BLaER1 treated with 17β-estradiol and CSF1 and Interleukin-3, amounts not matched to agents 10 nM and 100 nM (cell line): Measurements from ENCODE around the gene LPIN1.
A peak's percentile ranks its signal among the peaks of the same experiment; 100 is the strongest.

Experiments
- H3K27ac ChIP-seq, 11 experiments: shearing (Covaris generic); formaldehyde crosslinking; 2 replicates each; pipeline ENCODE4 v1.8.1; 2022
- H3K27me3 ChIP-seq, 11 experiments: shearing (Covaris generic); formaldehyde crosslinking; 2 replicates each; pipeline ENCODE4 v1.8.1; 2022
- H3K36me3 ChIP-seq, 11 experiments: shearing (Covaris generic); formaldehyde crosslinking; 2 replicates each; pipeline ENCODE4 v1.8.1; 2022
- H3K4me1 ChIP-seq, 10 experiments: shearing (Covaris generic); formaldehyde crosslinking; 2 replicates each; pipeline ENCODE4 v1.8.1; 2022
- H3K4me2 ChIP-seq, 11 experiments: shearing (Covaris generic); formaldehyde crosslinking; 2 replicates each; pipeline ENCODE4 v1.8.1; 2022
- H3K4me3 ChIP-seq, 10 experiments: shearing (Covaris generic); formaldehyde crosslinking; 2 replicates each; pipeline ENCODE4 v1.8.1; 2022
- H3K9ac ChIP-seq, 11 experiments: shearing (Covaris generic); formaldehyde crosslinking; 2 replicates each; pipeline ENCODE4 v1.8.1; 2022
- H3K9me3 ChIP-seq, 11 experiments: shearing (Covaris generic); formaldehyde crosslinking; replicated peaks in 1 of 11; 2 replicates each; pipeline ENCODE4 v1.8.1; 2022
- H4K20me1 ChIP-seq, 11 experiments: shearing (Covaris generic); formaldehyde crosslinking; 2 replicates each; pipeline ENCODE4 v1.8.1; 2022
- Cebpa-rat ChIP-seq, 11 experiments: shearing (Covaris generic); IDR thresholded peaks; 2 replicates each; pipeline ENCODE4 v1.8.1; 2022

The LPIN1 gene

DNA sequence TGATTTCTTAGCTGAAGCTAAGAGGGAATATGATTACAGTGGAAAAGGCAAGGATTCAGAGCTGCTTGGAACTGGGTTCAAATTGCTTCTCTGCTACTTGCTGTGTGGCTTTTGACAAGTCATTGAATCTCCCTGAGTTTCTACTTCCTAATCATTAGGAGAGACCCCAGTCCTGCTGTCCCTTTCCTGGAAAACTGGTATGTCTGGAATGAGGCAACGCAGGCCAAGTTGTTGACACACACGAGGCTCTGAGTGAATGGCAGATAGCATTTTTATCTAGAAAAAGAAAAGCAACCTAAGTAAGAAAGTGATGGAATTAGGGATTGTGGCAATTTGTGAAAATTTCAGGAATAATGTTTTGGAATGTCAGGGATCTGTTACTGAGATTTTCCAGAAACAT is 123.6 kb downstream of the LPIN1 start:
- Histone ChIP-seq H3K9me3 (peaks cover 0 to 5% (median 0%) of the 10 kb centered on the region in 11 experiments; a peak in 2 of 22 replicates), H3K36me3 (no peaks in the 10 kb centered on the region), H3K4me2 (no peak overlapping the region), H3K27ac (no peak overlapping the region), H3K9ac (no peak overlapping the region), H3K4me1 (peaks cover 9 to 21% (median 14%) of the 10 kb centered on the region in 10 experiments), H3K27me3 (peaks cover 0 to 13% (median 0%) of the 10 kb centered on the region in 11 experiments; a peak in 3 of 22 replicates), H4K20me1 (no peaks in the 10 kb centered on the region), H3K4me3 (no peak overlapping the region)
- TF ChIP-seq Cebpa-rat (IDR thresholded peaks at IDR 0.05): no peak

DNA sequence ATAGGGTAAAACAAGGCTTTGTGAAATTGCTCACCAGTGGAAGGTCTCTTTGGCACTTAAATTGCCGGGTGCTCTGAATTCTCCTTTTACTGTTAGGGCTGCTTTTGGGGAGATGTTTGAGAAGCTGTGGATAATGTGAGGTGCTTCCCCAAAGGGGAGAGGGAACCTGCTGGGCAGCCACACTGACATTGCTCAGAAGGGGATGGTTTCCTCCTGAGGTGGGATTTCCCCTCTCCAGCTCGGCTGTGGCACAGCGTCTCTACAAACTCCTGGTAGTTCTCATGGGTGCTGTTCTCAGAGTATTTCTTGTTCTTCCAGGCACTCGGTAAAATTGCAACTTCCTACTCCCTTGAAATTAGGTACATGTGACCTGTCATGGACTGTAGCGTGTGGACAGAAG is 124.2 kb downstream of the LPIN1 start:
- H3K4me3 ChIP-seq: no peak overlapping the region
- H3K4me2 ChIP-seq: no peak overlapping the region
- no peak for TF ChIP-seq Cebpa-rat (IDR thresholded peaks at IDR 0.05)
- no peaks in the 10 kb centered on the region for H3K36me3 ChIP-seq
- H3K27ac ChIP-seq: no peak overlapping the region
- no peak overlapping the region for H3K9ac ChIP-seq
- peaks cover 0 to 5% (median 0%) of the 10 kb centered on the region in 11 experiments; a peak in 2 of 22 replicates for H3K9me3 ChIP-seq
- H3K27me3 ChIP-seq: peaks cover 0 to 8% (median 0%) of the 10 kb centered on the region in 11 experiments; a peak in 2 of 22 replicates
- peaks cover 7 to 20% (median 12%) of the 10 kb centered on the region in 10 experiments for H3K4me1 ChIP-seq
- H4K20me1 ChIP-seq: no peaks in the 10 kb centered on the region

DNA sequence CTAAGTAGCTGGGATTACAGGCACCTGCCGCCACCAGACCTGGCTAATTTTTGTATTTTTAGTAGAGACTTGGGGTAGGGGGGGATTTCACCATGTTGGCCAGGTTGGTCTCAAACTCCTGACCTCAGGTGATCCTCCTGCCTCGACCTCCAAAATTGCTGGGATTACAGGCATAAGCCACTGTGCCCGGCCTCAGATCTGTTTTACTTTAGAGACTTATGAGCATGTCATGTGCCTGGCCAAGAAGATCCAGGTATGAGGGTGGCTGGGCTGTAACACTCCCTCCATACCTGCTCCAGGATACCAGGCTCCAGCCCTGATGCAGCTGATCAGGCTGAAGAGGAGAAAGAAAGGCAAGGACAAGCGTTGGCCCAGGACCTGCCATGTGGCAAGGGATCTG is 125.0 kb downstream of the LPIN1 start:
- H3K9me3 ChIP-seq: peaks cover 0 to 5% (median 0%) of the 10 kb centered on the region in 11 experiments; a peak in 2 of 22 replicates
- no peaks in the 10 kb centered on the region for H3K36me3 ChIP-seq
- H4K20me1 ChIP-seq: no peaks in the 10 kb centered on the region
- H3K4me3 ChIP-seq: no peak overlapping the region
- H3K4me2 ChIP-seq: no peak overlapping the region
- H3K27me3 ChIP-seq: no peaks in the 10 kb centered on the region; a peak in 1 of 22 replicates
- no peak for TF ChIP-seq Cebpa-rat (IDR thresholded peaks at IDR 0.05)
- H3K27ac ChIP-seq: no peak overlapping the region
- H3K4me1 ChIP-seq: peaks cover 0 to 16% (median 9%) of the 10 kb centered on the region in 10 experiments; a peak in 14 of 20 replicates
- no peak overlapping the region for H3K9ac ChIP-seq

DNA sequence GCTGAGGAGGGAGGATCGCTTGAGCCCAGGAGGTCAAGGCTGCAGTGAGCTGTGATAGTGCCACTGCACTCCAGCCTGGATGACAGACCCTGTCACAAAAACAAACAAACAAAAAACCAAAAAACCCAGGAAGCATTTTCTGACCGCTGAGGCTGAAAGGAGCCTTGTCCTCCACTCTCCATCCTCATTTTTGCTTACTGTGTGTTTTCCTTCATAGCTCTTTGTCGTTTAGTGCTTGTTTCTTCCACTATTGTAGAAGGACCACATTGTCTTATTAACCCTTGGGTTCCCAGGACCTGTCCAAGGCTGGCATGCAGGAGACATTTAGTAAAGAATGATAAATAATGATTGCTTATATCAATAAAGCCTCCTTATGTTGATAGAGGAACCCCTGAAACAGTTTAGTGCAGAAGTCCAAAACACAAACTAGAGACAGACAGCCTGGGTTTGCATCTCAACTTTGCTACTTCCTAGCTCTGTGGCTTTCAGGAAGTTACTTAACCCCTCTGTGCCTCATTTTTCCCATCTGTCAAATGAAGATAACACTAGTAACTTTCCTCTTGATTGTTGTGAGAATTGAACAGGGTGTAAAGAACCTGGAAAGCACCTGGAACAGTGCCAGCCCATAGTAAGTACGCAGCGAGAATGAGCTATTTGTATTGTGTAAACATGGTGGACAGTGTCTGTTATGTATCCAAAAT is 126.0 kb downstream of the LPIN1 start:
- Histone ChIP-seq H3K27me3 (no peaks in the 10 kb centered on the region), H3K4me1 (peaks cover 0 to 16% (median 8%) of the 10 kb centered on the region in 10 experiments; a peak in 12 of 20 replicates), H3K36me3 (no peaks in the 10 kb centered on the region), H3K27ac (no peak overlapping the region), H3K4me3 (no peak overlapping the region), H4K20me1 (no peaks in the 10 kb centered on the region), H3K9me3 (peaks cover 0 to 5% (median 0%) of the 10 kb centered on the region in 11 experiments; a peak in 2 of 22 replicates), H3K9ac (no peak overlapping the region), H3K4me2 (0 out of 22 replicates have a peak overlapping the region, but pooled peaks of 1 of the 11 experiments have one; percentile 23)
- TF ChIP-seq Cebpa-rat (IDR thresholded peaks at IDR 0.05): no peak

DNA sequence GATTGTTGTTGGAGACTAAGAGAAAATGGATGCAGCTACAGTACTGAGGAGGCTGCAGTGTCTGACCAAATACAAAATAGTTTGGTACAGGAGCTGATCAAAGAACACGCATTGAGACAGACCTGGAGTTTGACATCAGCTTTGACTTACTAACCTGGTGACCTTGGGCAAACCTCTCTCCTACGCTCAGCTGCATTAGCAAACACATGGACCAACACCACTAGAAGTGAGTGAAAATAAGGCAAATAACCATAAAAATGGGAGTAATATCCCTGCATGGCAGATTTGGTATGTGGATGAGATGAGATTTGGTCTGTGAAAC is 126.5 kb downstream of the LPIN1 start:
- Histone ChIP-seq H3K27ac (no peak overlapping the region), H3K4me3 (no peak overlapping the region), H3K4me2 (0 out of 22 replicates have a peak overlapping the region, but pooled peaks of 1 of the 11 experiments have one; percentile 23), H3K9ac (no peak overlapping the region), H3K36me3 (no peaks in the 10 kb centered on the region), H4K20me1 (no peaks in the 10 kb centered on the region), H3K27me3 (no peaks in the 10 kb centered on the region), H3K9me3 (peaks cover 0 to 2% (median 0%) of the 10 kb centered on the region in 11 experiments; a peak in 2 of 22 replicates), H3K4me1 (peaks cover 0 to 16% (median 8%) of the 10 kb centered on the region in 10 experiments; a peak in 13 of 20 replicates)
- no peak for TF ChIP-seq Cebpa-rat (IDR thresholded peaks at IDR 0.05)

DNA sequence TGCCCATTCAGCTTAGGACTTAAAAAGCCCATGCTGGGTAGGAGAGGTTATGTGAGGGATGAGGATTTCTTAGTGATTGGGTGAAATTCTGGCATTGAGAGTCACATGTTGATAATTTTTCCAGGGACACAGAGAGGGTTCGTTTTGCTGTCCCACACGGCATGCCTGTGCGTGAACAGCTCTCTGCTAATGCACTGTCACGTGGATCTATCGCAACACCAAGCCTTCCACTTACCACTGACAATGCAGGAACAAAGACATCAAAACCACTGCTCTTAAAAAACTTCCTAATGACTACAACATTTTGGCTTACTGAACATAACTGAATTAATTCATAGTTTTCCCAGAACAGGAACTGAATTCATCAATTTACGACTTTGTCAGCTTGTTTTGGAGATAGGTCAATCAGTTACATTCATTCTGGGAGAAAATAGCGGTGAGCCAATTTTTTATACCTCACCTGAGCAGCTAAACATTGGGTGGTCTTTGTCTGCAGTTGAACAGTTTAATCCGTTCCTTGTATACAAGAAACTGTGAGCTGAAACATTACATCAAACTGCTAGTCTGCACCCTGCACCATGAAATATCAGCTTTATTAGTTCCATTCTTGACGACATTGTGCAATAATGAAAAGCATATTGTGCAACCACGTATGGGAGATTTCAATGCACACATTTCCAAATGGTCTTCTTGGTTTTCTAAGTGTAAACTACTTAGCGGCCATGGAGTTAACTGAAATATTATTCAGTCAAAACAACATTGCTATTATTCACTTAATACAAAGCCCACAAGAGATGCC is 127.1 kb downstream of the LPIN1 start:
- H3K9ac ChIP-seq: no peak overlapping the region
- no peaks in the 10 kb centered on the region for H3K36me3 ChIP-seq
- H3K4me1 ChIP-seq: peaks cover 0 to 16% (median 8%) of the 10 kb centered on the region in 10 experiments; a peak in 13 of 20 replicates
- H3K4me2 ChIP-seq: peak overlapping the region in 1 of 11 experiments; percentile 23; a peak in 2 of 22 replicates
- no peaks in the 10 kb centered on the region for H4K20me1 ChIP-seq
- H3K27me3 ChIP-seq: no peaks in the 10 kb centered on the region
- no peak overlapping the region for H3K27ac ChIP-seq
- H3K9me3 ChIP-seq: no peaks in the 10 kb centered on the region
- H3K4me3 ChIP-seq: no peak overlapping the region
- TF ChIP-seq Cebpa-rat (IDR thresholded peaks at IDR 0.05): peak in 7 of 11 experiments; percentile 35 to 86 (median 64); a peak in 9 of 22 replicates

DNA sequence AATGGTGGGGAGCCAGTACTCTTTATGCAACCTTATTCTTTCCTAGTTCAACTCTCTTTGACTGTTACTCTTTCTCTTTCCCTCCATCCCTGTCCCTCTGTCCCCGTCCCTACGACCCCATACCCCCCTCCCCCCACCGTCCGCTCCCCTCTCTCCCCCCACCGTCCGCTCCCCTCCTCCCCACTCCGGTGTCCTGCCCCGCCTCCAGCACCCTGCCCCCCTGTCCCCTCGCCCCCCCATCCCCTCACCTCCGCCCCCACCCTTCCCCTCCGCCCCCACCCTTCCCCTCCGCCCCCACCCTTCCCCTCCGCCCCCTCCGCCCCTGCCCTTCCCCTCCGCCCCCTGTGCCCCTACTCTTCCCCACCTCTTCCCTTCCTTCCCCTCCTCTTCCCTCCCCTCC is 128.4 kb downstream of the LPIN1 start:
- Histone ChIP-seq H3K4me1 (peaks cover 0 to 16% (median 8%) of the 10 kb centered on the region in 10 experiments; a peak in 13 of 20 replicates), H3K9ac (no peak overlapping the region), H3K4me2 (no peak overlapping the region), H3K36me3 (no peaks in the 10 kb centered on the region), H4K20me1 (no peaks in the 10 kb centered on the region), H3K27ac (no peak overlapping the region), H3K4me3 (no peak overlapping the region), H3K9me3 (no peaks in the 10 kb centered on the region), H3K27me3 (no peaks in the 10 kb centered on the region)
- no peak for TF ChIP-seq Cebpa-rat (IDR thresholded peaks at IDR 0.05)

DNA sequence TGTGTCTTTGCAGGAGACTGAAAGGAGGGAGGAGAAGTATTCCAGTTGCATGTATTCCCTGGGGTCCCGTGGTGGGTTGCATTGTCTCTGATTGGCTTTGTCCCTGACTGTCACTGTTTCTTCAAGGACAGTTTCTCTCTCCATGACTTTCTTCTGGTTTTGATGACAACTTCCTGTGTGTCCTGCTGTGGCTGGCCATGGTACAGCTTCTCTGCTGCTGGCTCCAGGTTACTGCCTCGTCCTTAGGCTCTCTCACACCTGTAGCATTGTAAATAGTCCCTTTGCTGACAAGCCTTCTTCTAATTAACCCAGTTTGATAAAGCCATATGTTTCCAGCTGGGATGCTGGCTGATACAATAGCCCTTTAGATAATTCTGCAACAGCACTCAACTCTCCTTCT is 129.0 kb downstream of the LPIN1 start:
- no peaks in the 10 kb centered on the region for H3K9me3 ChIP-seq

DNA sequence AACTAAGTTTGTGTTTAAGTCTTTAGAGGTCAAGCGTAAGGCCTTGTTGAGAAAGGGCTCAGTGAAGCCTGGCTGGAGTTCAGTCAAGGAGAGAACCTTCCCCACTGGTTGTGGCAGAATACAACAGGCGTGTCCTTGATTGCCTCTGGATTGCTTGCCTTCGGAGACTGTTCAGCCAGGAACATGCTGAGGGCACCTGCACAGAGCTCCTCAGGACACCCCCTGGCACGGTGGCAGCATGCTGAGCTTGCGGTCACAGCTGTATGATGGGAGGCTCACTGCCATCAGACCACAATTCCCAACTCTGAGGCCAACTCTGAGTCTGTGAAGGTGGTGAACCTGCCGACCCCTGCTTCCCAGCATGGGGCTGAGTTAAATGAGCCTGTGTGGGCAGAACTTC is 130.0 kb downstream of the LPIN1 start:
- Histone ChIP-seq H3K9me3 (no peaks in the 10 kb centered on the region), H3K4me1 (peaks cover 0 to 16% (median 8%) of the 10 kb centered on the region in 10 experiments; a peak in 13 of 20 replicates), H3K27me3 (no peaks in the 10 kb centered on the region), H3K9ac (no peak overlapping the region), H3K27ac (no peak overlapping the region), H3K4me3 (no peak overlapping the region), H3K36me3 (no peaks in the 10 kb centered on the region), H4K20me1 (no peaks in the 10 kb centered on the region), H3K4me2 (no peak overlapping the region)
- TF ChIP-seq Cebpa-rat (IDR thresholded peaks at IDR 0.05): no peak

More for the DNA sequence above, 129.0 kb downstream of the LPIN1 start:
- Histone ChIP-seq H3K4me1 (peaks cover 0 to 16% (median 8%) of the 10 kb centered on the region in 10 experiments; a peak in 13 of 20 replicates), H3K36me3 (no peaks in the 10 kb centered on the region), H4K20me1 (no peaks in the 10 kb centered on the region), H3K4me2 (peak overlapping the region in 7 of 11 experiments; percentile 8 to 42 (median 28); a peak in 8 of 22 replicates), H3K27me3 (no peaks in the 10 kb centered on the region), H3K9ac (no peak overlapping the region), H3K27ac (no peak overlapping the region), H3K4me3 (no peak overlapping the region)
- TF ChIP-seq Cebpa-rat (IDR thresholded peaks at IDR 0.05): no peak
